CD4-positive, alpha-beta T cell (primary cell): ENCODE data around the gene RPL34. TPM values are rescaled to one million over a fixed set of nuclear protein-coding genes. Genes with fewer than 3 reads are reported as not detected.

Experiments
- ATAC-seq: fragments of 200-7000 bp; cut with Tn5 transposase; one replicate; pipeline ENCODE4 v1.10.0; 2022; ENCODE audit warnings: mild to moderate bottlenecking; ENCODE audit not compliant: poor library complexity
- CTCF ChIA-PET: fragments of 350-600 bp; sonication (Branson Sonifier 250); formaldehyde crosslinking; loops from one replicate; lab custom pipeline; 2021; ENCODE audit warnings: antibody characterized with exemption, inconsistent platforms; lab: Charles Lee
- POLR2A ChIA-PET: fragments of 350-600 bp; sonication (Branson Sonifier 250); formaldehyde crosslinking; loops from one replicate; lab custom pipeline; 2021; ENCODE audit warnings: antibody characterized with exemption, inconsistent platforms; lab: Charles Lee
- DNase-seq, 14 experiments: peaks; one replicate each; pipeline ENCODE4 v3.0.0-alpha.2; 2013 to 2020; ENCODE audit warnings: mixed read lengths in 2 of 14
- H3K27ac ChIP-seq, 2 donors: one replicate each; pipeline versions ENCODE4 v1.5.1 to v1.7.0; 2013; ENCODE audit warnings: low read length in 2 of 2, low read depth in 1 of 2, mild to moderate bottlenecking in 1 of 2
- H3K27me3 ChIP-seq, 2 experiments: 1 replicate in 1 of 2; 2 replicates in 1 of 2; pipeline versions ENCODE4 v1.6.1 to v1.7.0; 2013; ENCODE audit warnings: low read length in 2 of 2, control low read depth in 1 of 2, mild to moderate bottlenecking in 1 of 2, moderate library complexity in 1 of 2; ENCODE audit not compliant: insufficient read depth in 2 of 2, control insufficient read depth in 1 of 2
- H3K36me3 ChIP-seq: one replicate; pipeline ENCODE4 v1.6.1; 2013; ENCODE audit warnings: low read length, control low read depth; ENCODE audit not compliant: insufficient read depth
- H3K4me1 ChIP-seq: one replicate; pipeline ENCODE4 v1.6.1; 2013; ENCODE audit warnings: low read length, control low read depth; ENCODE audit not compliant: insufficient read depth
- H3K4me3 ChIP-seq: one replicate; pipeline ENCODE4 v1.5.1; 2013; ENCODE audit warnings: mild to moderate bottlenecking, low read length, moderate library complexity
- H3K9me3 ChIP-seq, 2 experiments: 1 replicate in 1 of 2; 2 replicates in 1 of 2; pipeline versions ENCODE4 v1.6.1 to v1.7.0; 2013; ENCODE audit warnings: low read length in 2 of 2, mild to moderate bottlenecking in 2 of 2, control low read depth in 1 of 2, moderate library complexity in 1 of 2; ENCODE audit not compliant: control insufficient read depth in 1 of 2, insufficient read depth in 1 of 2
- H3K27ac Mint-ChIP-seq: one replicate; pipeline ENCODE4 v1.8.0; 2020; ENCODE audit warnings: mixed read lengths
- H3K27me3 Mint-ChIP-seq: one replicate; pipeline ENCODE4 v1.8.0; 2021; ENCODE audit warnings: mixed read lengths
- H3K36me3 Mint-ChIP-seq: one replicate; pipeline ENCODE4 v1.8.0; 2021; ENCODE audit warnings: low read depth, mixed read lengths
- H3K4me1 Mint-ChIP-seq: one replicate; pipeline ENCODE4 v1.8.0; 2021; ENCODE audit warnings: low read depth, mixed read lengths
- H3K4me3 Mint-ChIP-seq: one replicate; pipeline ENCODE4 v1.8.0; 2020; ENCODE audit warnings: mild to moderate bottlenecking, mixed read lengths
- H3K9me3 Mint-ChIP-seq: one replicate; pipeline ENCODE4 v1.8.0; 2020; ENCODE audit warnings: mixed read lengths
- intact Hi-C, 2 experiments: fragments of 100-400 bp; cut with DNase I in 1 of 2; cut with micrococcal nuclease in 1 of 2; formaldehyde crosslinking; loops; one replicate each; pipeline versions ENCODE4 v1.15.1 to v1.9.0; 2023 to 2025; cut with DNase I, micrococcal nuclease
- total RNA-seq, 174 experiments: library from RNA in 2 of 174; stranded (reverse) in 2 of 174; gene quantifications; one replicate each; pipeline ENCODE4 v1.2.3 and lab custom pipeline; 2021 to 2026
- TF ChIP-seq, protein P1 (sequence below): fragments of 200-600 bp; IDR thresholded peaks from one replicate; pipeline ENCODE4 v1.8.0; 2022; ENCODE audit warnings: antibody characterized with exemption, mild to moderate bottlenecking

Gene RPL34
- total RNA-seq, 2 experiments from 2014 or later = 3,283 to 3,551 TPM

DNA sequence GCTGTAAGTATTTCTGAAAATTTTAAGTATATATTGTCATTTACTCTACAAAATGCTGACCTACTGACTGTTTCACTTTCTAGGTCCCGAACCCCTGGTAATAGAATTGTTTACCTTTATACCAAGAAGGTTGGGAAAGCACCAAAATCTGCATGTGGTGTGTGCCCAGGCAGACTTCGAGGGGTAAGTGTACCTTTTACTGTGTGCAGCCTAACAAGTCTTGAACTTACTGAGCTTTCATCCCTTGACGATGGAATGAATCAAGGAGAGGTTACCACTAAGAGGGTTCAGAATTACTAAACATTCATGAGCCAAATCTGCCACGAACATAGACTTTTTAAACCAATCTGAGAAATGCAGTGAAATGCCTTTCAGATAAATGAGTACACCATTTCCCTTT, 1.6 kb downstream of the RPL34 start:
- H3K9me3 Mint-ChIP-seq = no peaks in the 10 kb centered on the region
- ChIA-PET POLR2A (interaction anchor here (3.9 kb wide), 1 partner anchor 29 kb away, joined by 52 read pairs; the partner anchor contains the start of gene OSTC), CTCF (no interaction called here)
- H3K27ac Mint-ChIP-seq = peak overlapping the region; percentile 99
- peaks cover 62% of the 10 kb centered on the region for H3K4me1 Mint-ChIP-seq
- intact Hi-C loops = loop anchor here in 1 of 2 experiments (5.0 to 10.0 kb wide), 4 partner anchors 810 to 1193 kb away; partner anchors contain the start of genes GAR1, PAPSS1 and SEC24B
- no peaks in the 10 kb centered on the region for H3K27me3 Mint-ChIP-seq
- DNase-seq (peak in 1 of 14 experiments; percentile 18), ATAC-seq (no peak)
- Histone ChIP-seq H3K4me3 (no peak overlapping the region), H3K27ac (peak overlapping the region in 1 of 2 donors; percentile 85), H3K4me1 (peaks cover 36% of the 10 kb centered on the region), H3K9me3 (no peaks in the 10 kb centered on the region), H3K36me3 (peaks cover 56% of the 10 kb centered on the region), H3K27me3 (no peaks in the 10 kb centered on the region)
- H3K36me3 Mint-ChIP-seq = peaks cover 88% of the 10 kb centered on the region
- TF ChIP-seq, protein P1, sequence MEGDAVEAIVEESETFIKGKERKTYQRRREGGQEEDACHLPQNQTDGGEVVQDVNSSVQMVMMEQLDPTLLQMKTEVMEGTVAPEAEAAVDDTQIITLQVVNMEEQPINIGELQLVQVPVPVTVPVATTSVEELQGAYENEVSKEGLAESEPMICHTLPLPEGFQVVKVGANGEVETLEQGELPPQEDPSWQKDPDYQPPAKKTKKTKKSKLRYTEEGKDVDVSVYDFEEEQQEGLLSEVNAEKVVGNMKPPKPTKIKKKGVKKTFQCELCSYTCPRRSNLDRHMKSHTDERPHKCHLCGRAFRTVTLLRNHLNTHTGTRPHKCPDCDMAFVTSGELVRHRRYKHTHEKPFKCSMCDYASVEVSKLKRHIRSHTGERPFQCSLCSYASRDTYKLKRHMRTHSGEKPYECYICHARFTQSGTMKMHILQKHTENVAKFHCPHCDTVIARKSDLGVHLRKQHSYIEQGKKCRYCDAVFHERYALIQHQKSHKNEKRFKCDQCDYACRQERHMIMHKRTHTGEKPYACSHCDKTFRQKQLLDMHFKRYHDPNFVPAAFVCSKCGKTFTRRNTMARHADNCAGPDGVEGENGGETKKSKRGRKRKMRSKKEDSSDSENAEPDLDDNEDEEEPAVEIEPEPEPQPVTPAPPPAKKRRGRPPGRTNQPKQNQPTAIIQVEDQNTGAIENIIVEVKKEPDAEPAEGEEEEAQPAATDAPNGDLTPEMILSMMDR = no peak
- peak overlapping the region; percentile 97 for H3K4me3 Mint-ChIP-seq

DNA sequence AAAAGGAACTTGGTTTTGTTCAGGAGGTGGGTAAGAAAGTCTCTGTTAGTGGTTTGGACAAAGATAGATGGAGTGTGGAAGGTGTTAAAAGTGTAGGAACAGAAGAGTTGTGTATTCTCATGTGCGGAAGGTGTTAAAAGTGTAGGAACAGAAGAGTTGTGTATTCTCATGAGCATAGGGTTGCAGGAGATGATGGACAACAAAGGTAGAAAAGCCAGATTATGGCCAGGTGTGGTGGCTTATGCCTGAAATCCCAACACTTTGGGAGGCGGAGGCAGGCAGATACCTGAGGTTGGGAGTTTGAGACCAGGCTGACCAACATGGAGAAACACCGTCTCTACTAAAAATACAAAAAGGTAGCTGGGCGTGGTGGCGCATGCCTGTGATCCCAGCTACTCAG, 2.5 kb downstream of the RPL34 start:
- Histone ChIP-seq H3K36me3 (peaks cover 64% of the 10 kb centered on the region), H3K9me3 (no peaks in the 10 kb centered on the region), H3K27me3 (no peaks in the 10 kb centered on the region), H3K4me1 (peaks cover 36% of the 10 kb centered on the region), H3K4me3 (no peak overlapping the region), H3K27ac (no peak overlapping the region)
- Mint-ChIP-seq H3K4me1 (peaks cover 59% of the 10 kb centered on the region), H3K9me3 (no peaks in the 10 kb centered on the region), H3K4me3 (peak overlapping the region; percentile 97), H3K27me3 (no peaks in the 10 kb centered on the region), H3K36me3 (peaks cover 82% of the 10 kb centered on the region), H3K27ac (peak overlapping the region; percentile 99)
- POLR2A ChIA-PET = interaction anchor here (0.6 kb wide), 1 partner anchor 937 kb away, joined by 3 read pairs; no protein-coding TSS in a partner anchor
- TF ChIP-seq, protein P1 = no peak
- no peak for ATAC-seq
- intact Hi-C loops = loop anchor here in 1 of 2 experiments (5.0 to 10.0 kb wide), 4 partner anchors 809 to 1192 kb away; partner anchors contain the start of genes GAR1, PAPSS1 and SEC24B
- DNase-seq = no peak
- CTCF ChIA-PET = no interaction called here

DNA sequence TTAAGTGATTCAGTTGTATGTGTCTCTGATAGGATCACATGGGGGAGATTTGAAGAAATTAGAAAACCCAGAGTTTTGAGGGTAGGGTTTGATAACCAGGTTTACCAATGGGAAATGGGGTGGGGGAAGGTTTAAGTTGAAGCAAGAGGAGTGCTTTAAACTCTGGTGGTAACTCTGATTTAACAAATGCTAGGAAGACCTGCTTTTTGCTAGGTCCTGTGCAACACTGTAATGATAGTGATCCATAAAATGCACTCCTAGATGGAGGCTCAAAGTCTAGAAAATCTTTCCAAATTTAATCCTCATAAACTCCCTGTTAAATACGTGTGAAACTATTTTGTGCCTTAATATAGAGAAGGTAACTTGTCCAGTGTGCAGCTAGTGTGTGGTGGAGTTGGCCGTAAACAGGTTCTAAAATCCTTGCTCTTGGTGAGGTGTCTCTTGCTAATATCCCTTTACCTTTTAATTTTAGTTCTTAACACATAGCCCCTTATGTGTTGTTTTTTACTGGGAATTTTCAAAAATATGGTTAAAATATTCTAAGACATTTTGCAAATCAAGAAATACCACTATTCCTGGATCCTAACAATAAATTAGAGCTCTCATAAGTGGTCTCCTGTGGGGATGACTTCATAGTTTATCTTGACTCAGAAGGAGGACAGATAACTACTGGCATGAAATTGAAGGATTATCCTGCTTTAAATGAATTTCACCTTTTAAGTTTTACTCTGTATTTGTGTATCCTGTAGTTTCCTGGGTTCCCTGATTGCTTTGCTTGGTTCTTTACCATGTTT, 4.1 kb downstream of the RPL34 start:
- Histone ChIP-seq H3K4me3 (no peak overlapping the region), H3K27me3 (no peaks in the 10 kb centered on the region), H3K4me1 (peaks cover 25% of the 10 kb centered on the region), H3K36me3 (peaks cover 79% of the 10 kb centered on the region), H3K9me3 (no peaks in the 10 kb centered on the region), H3K27ac (no peak overlapping the region)
- DNase-seq (no peak), ATAC-seq (no peak)
- H3K4me3 Mint-ChIP-seq = peak overlapping the region; percentile 7
- no peaks in the 10 kb centered on the region for H3K9me3 Mint-ChIP-seq
- H3K27me3 Mint-ChIP-seq = no peaks in the 10 kb centered on the region
- intact Hi-C loops = loop anchor here in 1 of 2 experiments (5.0 to 10.0 kb wide), 4 partner anchors 808 to 1190 kb away; partner anchors contain the start of genes GAR1, PAPSS1 and SEC24B
- peaks cover 81% of the 10 kb centered on the region for H3K36me3 Mint-ChIP-seq
- H3K4me1 Mint-ChIP-seq = peaks cover 50% of the 10 kb centered on the region
- TF ChIP-seq, protein P1 = no peak
- H3K27ac Mint-ChIP-seq = peak overlapping the region; percentile 99
- ChIA-PET POLR2A (interaction anchor here (0.5 kb wide), 1 partner anchor 50 kb away, joined by 3 read pairs; no protein-coding TSS in a partner anchor), CTCF (no interaction called here)
